Uterus (tissue), 4 donors: ENCODE measurements around the gene TMEM87B. TPM values are rescaled to one million over a fixed set of nuclear protein-coding genes. Genes with fewer than 3 reads are reported as not detected.

ENCODE experiments used
- DNase-seq, 2 donors: peaks; one replicate each; pipeline ENCODE4 v3.0.0-alpha.2; 2019 to 2020
- H3K27ac ChIP-seq, 2 donors: fragments of 200-600 bp; sonication (generic); 1 replicate in 1 of 2; 2 replicates in 1 of 2; pipeline ENCODE4 v1.5.1; 2016 to 2018
- H3K27me3 ChIP-seq, 2 donors: fragments of 200-600 bp; sonication (generic); one replicate each; pipeline ENCODE4 v1.5.1; 2018 to 2019; ENCODE audit warnings: control low read depth in 1 of 2
- H3K36me3 ChIP-seq, 2 donors: fragments of 200-600 bp; sonication (generic); one replicate each; pipeline ENCODE4 v1.5.1; 2019; ENCODE audit warnings: control low read depth in 1 of 2
- H3K4me1 ChIP-seq, 2 donors: fragments of 200-600 bp; sonication (generic); one replicate each; pipeline ENCODE4 v1.5.1; 2018 to 2019; ENCODE audit warnings: control low read depth in 1 of 2
- H3K4me3 ChIP-seq, 2 donors: fragments of 200-600 bp; sonication (generic); 1 replicate in 1 of 2; 2 replicates in 1 of 2; pipeline ENCODE4 v1.5.1; 2018 to 2019; ENCODE audit warnings: mild to moderate bottlenecking in 1 of 2
- H3K9me3 ChIP-seq, 2 donors: fragments of 200-600 bp; sonication (generic); one replicate each; pipeline ENCODE4 v1.5.1; 2019; ENCODE audit warnings: control low read depth in 1 of 2
- CTCF ChIP-seq, 4 experiments: fragments of 200-600 bp in 2 of 4; fragments of 450-650 bp in 2 of 4; sonication (generic) in 2 of 4; IDR thresholded peaks; one replicate each; pipeline ENCODE4 v1.5.1; 2016 to 2019; ENCODE audit warnings: antibody characterized with exemption in 4 of 4, mild to moderate bottlenecking in 2 of 4, moderate library complexity in 1 of 4
- POLR2A ChIP-seq, 2 donors: fragments of 450-650 bp; IDR thresholded peaks; one replicate each; pipeline ENCODE4 v1.6.1; 2016; ENCODE audit warnings: antibody characterized with exemption in 2 of 2, mild to moderate bottlenecking in 1 of 2, moderate library complexity in 1 of 2
- intact Hi-C: fragments of 100-400 bp; cut with DNase I; formaldehyde crosslinking; loops from one replicate; pipeline ENCODE4 v1.15.1; 2023; ENCODE audit warnings: low total_unique reads
- total RNA-seq, 4 donors: library from RNA; depleted of rRNA in 3 of 4; stranded (reverse); fragments of >200 nt in 3 of 4; gene quantifications; one replicate each; pipeline versions ENCODE4 v1.1.0 to v1.2.4, GENCODE V29; 2014 to 2023
- donor health status: DM: yes; HTN: yes; CAD: no.

TMEM87B gene
- total RNA-seq, 4 donors from 2014 or later: 6.7 to 51.6 (median 27.0) TPM

DNA sequence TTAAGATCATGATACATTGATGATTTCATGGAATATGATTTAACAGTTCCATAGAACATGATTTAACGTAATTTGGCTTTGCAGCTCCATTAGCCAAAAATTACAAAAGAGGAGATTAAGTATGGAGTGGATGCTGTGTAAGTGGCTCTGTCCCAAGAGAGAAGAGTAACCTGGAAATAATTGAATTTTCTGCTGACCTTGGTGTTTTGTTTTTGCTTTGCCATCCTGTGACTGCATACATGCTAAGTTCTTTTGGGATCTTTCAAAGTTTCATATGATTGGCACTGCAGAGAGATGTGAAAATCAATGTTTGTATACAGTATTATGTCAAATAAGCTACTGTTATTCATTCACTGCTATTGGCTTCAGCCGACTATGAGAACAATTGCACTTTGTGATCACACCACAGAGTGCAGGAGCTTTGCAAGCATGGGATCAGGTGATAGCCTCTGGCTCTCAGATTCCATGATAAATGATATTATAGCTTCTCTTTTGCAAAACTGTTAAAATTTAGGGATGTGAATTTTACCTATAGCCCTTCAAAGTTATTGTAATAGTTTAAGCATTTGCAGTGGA, 46.1 kb upstream of the TMEM87B start:
- TF ChIP-seq CTCF (IDR thresholded peaks at IDR 0.05) (no peak), POLR2A (IDR thresholded peaks at IDR 0.05) (no peak)
- no peaks in the 10 kb centered on the region for H3K9me3 ChIP-seq
- DNase-seq: no peak
- intact Hi-C loops: no loop called here
- no peaks in the 10 kb centered on the region for H3K36me3 ChIP-seq
- H3K4me1 ChIP-seq: no peaks in the 10 kb centered on the region
- no peak overlapping the region for H3K27ac ChIP-seq
- H3K4me3 ChIP-seq: no peak overlapping the region
- H3K27me3 ChIP-seq: no peaks in the 10 kb centered on the region

DNA sequence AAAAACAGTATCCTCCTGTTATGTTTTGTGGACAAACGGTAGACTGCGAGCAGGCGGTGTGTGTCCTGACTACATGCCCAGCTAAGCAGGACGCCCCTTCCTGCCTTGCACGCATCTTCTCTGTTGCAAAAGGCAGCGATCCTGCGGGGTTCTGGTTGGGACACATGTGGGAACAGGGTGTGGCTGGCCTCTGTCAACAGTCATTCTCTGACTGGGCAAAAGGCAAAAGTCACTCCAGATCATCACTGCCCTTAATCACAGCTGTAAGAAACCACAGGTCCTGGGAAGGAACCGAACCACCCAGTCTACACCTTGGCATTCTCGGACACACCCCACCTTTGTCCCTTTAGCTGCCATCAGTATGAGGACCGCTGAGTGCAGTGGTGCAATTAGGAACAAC, 44.3 kb upstream of the TMEM87B start:
- Histone ChIP-seq H3K9me3 (no peaks in the 10 kb centered on the region), H3K4me3 (no peak overlapping the region), H3K36me3 (no peaks in the 10 kb centered on the region), H3K27me3 (no peaks in the 10 kb centered on the region), H3K4me1 (no peaks in the 10 kb centered on the region), H3K27ac (no peak overlapping the region)
- TF ChIP-seq CTCF (IDR thresholded peaks at IDR 0.05): no peak
- no peak for TF ChIP-seq POLR2A (IDR thresholded peaks at IDR 0.05)
- DNase-seq: no peak
- intact Hi-C loops: no loop called here

- Histone ChIP-seq H3K9me3 (no peaks in the 10 kb centered on the region), H3K36me3 (no peaks in the 10 kb centered on the region), H3K4me3 (no peak overlapping the region), H3K4me1 (no peaks in the 10 kb centered on the region), H3K27ac (no peak overlapping the region), H3K27me3 (no peaks in the 10 kb centered on the region)
- intact Hi-C loops: no loop called here
- DNase-seq: no peak
- TF ChIP-seq POLR2A (IDR thresholded peaks at IDR 0.05) (no peak), CTCF (IDR thresholded peaks at IDR 0.05) (no peak)
Measured at GRCh38 chr2:112012556-112012955, 42.5 kb upstream of the TMEM87B start.

DNA sequence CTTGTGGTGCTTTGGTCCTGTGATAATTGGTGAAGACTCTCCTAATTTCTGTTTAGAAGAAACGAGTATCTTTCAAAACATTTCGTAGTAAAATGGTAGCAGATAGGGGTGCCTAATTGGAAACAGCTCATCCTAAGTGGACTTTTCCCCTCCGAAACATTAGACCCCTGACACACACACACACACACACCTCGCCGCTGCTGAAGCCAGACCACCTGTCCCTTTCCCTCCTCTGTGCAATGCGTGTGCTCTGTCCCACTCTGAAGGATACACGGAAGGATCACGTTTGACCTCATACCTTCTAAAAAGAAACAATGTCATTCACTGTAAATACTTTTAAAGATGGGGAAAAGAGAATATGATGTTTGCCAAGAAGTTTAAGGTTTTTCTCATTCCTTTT, 36.2 kb upstream of the TMEM87B start:
- Histone ChIP-seq H3K4me3 (no peak overlapping the region), H3K27ac (no peak overlapping the region), H3K4me1 (no peaks in the 10 kb centered on the region), H3K27me3 (no peaks in the 10 kb centered on the region), H3K36me3 (no peaks in the 10 kb centered on the region), H3K9me3 (no peaks in the 10 kb centered on the region)
- intact Hi-C loops: no loop called here
- no peak for TF ChIP-seq POLR2A (IDR thresholded peaks at IDR 0.05)
- no peak for TF ChIP-seq CTCF (IDR thresholded peaks at IDR 0.05)
- DNase-seq: no peak

DNA sequence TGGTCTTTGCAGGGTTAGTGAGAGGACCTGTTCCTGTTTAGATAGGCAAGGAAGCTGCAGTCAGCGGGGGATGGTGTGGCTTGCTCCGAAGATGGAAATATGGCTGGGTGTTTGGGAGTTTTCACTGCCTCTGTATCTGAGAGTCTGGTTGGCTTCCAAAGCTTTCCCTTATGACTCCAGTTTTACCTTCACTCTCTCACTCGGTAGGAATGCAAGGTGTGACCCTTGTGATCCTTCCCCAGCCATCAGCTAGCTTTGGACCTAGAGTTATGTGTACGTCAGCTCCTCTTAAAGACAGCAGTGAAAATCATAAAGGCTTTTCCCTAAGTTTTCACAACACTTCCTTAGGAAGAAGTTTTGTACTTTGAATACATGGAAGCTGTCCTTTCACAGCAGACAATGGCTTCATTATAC, 35.5 kb upstream of the TMEM87B start:
- no peak for DNase-seq
- Histone ChIP-seq H3K36me3 (no peaks in the 10 kb centered on the region), H3K27me3 (no peaks in the 10 kb centered on the region), H3K9me3 (no peaks in the 10 kb centered on the region), H3K27ac (no peak overlapping the region), H3K4me1 (no peaks in the 10 kb centered on the region), H3K4me3 (no peak overlapping the region)
- intact Hi-C loops: no loop called here
- TF ChIP-seq CTCF (IDR thresholded peaks at IDR 0.05) (no peak), POLR2A (IDR thresholded peaks at IDR 0.05) (no peak)
